ENCODE measurements around the gene ALG1.
"Not testable (repeated sequence)": the region's sequence is repeated elsewhere in the genome, so short reads cannot be mapped to it uniquely, and the experiment has no call there.

ALG1 gene

DNA sequence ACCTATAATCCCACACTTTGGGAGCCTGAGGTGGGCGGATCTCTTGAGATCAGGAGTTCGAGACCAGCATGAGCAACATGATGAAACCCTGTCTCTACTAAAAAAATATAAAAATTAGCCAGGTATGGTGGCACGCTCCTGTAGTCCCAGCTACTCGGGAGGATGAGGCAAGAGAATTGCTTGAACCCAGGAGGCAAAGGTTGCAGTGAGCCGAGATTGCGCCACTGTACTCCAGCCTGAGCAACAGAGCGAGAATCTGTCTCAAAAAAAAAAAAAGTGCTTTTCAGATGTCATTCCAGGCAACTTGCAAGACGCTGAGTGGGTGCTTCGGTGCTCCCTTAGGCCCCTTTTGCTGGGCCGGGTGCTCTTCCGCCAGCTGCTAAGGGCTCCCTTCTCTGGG lies 27.1 kb upstream of the ALG1 start:
- DNase-seq (ENCODE audit: low spot score), result not testable (repeated sequence)

DNA sequence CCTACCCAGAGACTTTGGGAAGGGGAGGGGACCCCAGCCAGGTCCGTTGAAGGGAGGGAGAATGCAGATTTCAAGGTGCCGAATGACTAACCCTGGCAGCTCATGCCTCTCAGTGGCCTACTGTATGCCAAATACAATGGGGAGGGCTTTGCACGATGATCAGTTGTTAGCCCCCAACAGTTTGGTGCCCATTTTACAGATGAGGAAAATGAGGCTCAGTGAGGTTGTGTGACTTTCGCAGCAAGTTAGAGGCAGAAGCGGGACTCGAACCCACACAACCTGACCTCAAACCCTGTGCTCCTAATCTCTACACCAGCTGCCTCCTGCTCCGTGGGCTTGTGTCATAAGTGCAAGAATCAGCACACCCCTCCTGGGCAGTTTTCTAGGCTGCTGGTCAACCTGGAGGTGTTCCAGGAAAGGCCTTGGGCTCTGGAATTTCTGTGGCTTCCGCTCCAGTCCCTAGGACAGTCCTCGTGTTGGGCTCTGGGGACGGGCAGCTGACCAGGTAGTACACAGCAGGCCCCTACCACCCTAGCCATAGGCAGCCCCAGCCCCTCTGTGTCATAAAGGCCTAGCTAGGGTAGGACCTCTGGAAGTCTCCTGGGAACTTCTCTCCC lies 26.0 kb upstream of the ALG1 start:
- no peak for DNase-seq (ENCODE audit: low spot score)

DNA sequence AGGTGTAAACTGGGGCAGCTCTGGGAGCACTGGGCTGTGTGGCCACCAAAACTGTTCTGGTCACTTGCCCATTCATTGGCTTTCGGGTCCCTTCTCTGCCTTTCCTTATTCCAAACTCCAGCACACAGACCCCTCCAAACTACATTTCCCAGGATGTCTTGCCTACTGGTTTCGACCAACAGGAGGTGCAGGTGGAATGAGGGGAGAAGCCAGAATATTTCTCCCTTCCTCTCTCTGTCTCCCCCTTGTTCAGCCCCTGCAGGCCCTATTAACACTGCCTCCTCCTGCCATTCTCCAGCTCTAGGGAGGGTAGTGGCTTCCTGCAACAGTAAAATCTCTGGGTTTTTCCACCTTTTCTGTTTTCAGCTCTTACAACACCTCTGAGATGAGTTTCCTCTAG lies 24.7 kb upstream of the ALG1 start:
- no peak for DNase-seq (ENCODE audit: low spot score)

DNA sequence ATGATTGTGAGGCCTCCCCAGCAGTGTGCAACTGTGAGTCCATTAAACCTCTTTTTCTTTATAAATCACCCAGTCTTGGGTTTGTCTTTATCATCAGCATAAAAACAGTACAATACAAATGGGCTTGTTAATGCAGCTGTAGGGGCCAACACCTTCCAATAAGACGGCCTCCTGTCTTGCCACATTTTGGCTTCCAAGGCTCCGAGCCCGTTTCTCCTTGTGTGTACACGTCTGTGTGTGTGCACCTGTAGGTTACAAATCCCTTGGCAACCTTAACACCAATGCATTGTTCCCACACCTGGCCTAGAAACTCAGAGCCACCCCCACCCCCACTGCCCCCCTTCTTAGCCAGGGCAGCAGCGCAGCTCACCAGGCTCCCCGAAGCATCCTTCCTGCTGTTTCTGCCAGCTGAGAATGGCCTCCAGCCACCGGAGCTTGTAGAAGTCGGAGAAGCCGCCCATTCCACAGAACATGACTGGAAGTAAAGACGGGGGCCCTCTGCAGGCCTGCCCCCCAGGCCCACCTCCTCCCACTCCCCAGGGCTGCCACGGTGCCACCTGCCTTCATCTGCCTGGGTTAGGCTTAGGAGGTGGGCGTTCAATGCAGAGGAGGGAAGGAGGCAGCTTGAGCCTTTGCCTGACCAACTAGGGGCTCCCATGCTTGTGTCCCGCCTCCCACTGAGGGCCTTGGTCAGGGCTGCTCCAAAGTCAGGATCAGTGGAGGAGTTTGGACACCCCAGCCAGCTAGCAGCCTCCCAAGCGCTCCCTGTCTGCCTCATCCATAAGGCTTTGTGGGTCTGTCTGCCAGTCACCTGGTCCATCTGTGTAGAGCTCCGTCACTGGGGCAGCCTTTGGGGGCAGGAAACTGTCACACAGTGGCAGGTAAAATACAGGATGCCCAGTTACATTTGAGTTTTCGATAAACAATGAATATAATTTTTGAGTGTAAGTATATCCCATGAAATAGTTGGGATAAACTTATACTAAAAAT lies 16.5 kb upstream of the ALG1 start:
- DNase-seq (ENCODE audit: low spot score), result no peak

DNA sequence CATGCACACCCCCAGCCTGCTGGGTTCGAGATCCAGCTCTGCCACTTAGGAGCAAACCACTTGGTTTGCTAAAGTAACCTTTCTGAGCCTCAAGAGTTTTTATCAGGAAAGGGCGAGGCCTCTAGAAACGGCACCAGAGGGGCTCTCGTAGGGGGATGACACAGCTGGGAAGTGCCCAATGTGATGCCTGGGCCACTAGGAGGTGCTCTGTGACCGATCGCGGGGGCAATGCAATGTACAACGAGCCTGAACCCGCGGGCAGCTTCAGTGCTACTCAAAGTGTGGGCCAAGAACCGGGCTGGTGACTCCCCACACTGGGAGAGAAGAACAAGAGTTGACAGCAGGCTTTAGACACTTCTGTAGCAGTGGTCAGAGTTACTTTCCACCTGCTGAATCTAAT lies 15.3 kb upstream of the ALG1 start:
- DNase-seq (ENCODE audit: low spot score), result no peak

DNA sequence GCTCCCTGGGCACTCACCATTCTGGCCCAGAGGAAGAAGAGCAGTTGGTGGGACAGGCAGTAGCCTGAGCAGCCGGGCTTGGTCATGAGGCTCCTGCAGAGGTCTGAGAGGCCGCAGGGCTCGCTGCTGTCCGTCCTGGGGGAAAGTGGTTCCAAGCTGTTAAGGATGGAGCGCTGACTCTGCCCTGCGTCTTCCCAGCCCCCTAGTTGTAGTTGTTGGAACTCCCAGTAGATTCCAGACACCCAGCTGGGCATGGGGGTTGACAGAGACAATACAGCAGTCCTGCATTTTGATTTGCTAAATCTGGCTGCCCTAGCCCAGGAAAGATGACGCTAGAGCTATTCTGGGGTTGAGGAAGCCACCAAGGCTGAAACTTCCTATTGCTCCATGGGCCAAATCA lies 13.2 kb upstream of the ALG1 start:
- DNase-seq (ENCODE audit: low spot score), result no peak

DNA sequence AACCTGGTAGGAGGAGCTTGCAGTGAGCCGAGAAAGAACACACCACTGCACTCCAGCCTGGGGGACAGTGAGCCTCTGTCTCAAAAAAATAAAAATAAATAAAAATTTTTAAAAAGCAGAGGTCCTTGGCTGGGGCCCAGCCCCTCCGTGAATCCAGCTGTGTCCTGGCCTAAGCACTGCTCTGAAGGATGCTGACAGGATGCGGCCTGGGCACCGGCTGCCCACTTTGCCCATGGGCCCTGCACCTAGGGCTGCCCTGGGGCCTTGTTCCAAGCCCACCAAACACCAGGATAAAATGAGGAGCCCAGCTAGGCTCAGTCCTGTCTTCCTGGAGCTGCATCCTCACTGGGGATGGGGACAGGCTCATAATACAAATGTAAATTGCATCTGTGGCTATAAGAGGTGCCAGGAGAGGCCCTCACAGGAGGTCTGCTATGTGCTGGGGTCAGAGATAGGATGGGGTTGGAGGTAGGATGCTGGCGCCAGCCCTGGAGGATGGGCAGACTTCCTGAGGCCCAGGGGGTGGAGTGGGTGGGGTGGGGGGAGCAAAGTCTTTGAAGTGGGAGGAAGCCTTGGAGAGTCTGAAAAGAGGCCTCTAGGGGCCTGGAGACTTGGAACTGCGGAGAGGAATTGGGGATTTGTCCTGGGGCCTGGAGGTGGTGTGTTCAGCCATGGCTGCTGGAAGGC lies 12.1 kb upstream of the ALG1 start:
- DNase-seq (ENCODE audit: low spot score), result no peak

DNA sequence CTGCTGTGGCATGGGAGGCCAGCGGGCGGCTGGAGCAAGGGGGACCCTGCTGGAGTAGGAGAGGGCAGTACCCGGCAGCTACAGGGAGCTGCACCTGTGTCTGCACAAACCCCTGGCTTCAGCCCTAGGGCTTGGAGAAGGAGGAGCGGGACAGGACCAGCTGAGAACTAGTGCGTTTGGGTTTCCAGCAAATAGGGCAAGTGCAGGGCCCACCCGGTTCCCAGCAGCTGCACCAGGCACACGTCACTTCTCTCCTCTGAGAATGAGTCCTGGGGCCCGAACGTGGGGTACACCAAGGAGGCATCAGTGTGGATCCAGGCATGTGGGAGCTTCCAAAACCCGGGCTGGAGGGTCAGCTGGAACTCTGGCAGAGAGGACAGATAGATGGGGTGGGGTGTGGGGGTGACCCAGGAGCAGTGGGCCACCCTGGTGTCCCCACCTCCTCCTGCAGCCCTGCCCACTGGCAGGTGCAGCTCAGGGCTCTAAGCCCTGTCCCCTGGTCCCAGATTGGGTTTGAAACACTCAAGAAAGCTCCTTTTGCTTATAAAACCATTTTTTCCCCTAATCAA lies 11.5 kb upstream of the ALG1 start:
- DNase-seq (ENCODE audit: low spot score), result no peak

DNA sequence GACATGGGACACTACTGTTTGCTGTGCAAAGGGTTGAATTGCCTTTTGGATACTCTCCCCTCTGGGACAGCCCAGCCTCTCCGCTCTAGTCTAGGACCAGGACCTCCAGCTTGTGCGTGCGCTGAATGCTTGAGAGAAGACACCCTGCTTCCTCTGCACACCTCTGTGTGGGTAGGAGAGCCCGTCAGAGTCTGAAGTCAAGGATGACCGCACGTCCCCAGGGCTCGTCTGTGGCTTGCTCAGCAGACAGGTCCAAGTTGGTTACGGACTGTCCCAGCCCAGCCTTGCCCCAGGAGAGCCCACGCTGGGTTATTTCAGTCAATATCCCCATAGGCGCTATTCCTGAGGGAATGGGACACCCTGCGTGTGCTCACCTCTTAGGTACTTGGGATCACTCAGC lies 9.6 kb upstream of the ALG1 start:
- DNase-seq (ENCODE audit: low spot score), result no peak

DNA sequence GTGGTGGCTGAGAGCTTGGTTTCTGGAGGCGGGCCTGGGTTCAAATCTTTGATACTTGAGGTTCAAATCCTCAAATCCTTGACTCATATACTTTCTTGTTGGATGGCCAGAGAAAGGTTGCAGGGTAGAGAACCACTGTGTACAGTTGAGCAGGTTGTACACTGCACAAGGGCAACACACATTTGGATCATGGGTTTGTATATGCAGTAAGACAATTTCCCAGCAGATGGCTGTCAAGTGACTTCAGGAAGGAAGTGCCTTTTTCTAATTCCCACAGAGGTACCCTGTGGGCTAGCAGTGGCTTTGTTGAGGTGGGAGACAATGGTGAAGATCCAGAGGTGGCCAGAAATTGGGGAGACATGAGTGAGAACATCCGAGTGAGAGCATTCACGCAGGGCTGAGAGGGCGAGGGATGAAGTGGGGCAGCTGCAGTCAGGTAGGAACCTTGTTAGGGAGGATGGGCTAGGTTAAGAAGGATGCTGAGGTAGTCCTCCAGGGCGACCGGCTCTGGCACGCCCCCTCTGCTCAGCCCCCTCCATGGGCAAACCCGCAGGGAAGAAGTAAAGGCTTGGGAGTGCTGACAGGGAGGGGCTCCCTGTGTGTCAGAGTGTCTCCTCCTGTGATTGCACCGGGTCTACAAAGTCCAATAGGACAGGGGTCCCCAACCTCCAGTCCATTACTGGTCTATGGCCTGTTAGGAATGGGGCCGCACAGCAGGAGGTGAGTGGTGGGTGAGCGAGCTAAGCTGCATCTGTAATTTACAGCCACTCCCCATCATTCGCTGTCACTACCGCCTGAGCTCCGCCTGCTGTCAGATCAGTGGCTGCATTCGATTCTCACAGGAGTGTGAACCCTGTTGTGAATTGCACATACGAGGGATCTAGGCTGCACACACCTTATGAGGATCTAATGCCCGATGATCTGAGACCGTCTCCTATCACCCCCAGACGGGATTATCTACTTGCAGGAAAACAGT lies 8.6 kb upstream of the ALG1 start:
- DNase-seq (ENCODE audit: low spot score), result no peak

DNA sequence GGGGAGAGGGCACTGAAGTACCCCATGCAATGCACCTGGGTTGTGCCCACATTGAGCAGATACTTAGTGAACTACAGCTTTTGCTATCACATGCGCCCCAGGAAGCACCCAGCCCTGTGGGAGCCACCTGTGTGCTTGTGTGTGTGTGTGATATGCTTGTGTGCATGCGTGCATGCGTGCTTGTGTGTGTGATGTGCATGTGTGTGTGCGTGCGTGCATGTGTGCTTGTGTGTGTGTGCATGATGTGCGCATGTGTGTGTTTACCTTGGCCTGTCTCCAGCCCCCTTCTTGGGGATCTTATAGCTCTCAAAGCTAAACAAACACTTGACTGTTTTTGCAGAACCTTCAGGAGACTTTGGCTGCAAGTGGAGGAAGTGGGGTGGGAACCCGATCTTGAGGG lies 6.7 kb upstream of the ALG1 start:
- DNase-seq (ENCODE audit: low spot score), result no peak

DNA sequence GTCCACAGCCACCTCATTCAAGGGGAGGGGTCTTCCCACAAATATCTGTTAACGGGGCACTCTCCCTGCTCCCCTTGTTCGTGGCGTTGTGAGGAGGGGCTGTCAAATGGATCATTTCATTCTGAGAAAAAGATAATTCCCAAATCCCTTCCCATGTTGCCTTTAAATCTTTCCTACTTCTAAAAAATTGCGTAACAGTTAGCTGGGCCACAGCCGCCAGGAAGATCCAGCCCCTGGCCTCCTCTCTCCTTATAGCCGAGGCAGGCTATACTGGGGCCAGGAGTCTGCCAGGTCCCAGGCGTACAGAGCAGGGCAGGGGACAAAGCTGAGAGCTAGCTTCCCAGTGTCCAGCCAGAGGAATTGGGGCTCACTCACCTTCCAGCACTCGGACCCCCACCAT lies 6.3 kb upstream of the ALG1 start:
- DNase-seq (ENCODE audit: low spot score), result no peak

DNA sequence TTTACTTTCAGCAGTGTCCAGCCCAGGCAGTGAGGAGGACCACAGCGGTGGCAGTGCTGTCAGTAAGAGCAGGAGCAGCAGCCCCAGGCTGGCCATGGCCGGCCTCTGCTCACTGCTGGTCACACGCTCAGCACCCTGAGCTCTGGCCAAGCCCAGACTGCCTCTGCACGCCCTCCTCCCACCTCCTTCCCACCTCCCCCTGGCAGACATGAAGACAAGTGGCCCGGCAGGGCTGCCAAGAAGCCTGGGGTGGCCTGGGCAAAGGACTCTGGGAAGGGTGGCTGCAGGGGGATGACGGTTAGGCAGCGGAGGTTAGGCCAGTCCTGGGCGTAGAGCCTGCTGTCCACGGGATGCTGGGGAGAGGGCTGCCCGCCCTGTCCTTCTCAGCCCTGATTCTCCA lies 5.8 kb upstream of the ALG1 start, which contains the start of gene C16orf89:
Gene C16orf89, minus strand, starts transcription at position 144 of the 400 bp plus-strand sequence. Its CDS starts 48 bp downstream, at position 96.
- no peak for DNase-seq (ENCODE audit: low spot score)

DNA sequence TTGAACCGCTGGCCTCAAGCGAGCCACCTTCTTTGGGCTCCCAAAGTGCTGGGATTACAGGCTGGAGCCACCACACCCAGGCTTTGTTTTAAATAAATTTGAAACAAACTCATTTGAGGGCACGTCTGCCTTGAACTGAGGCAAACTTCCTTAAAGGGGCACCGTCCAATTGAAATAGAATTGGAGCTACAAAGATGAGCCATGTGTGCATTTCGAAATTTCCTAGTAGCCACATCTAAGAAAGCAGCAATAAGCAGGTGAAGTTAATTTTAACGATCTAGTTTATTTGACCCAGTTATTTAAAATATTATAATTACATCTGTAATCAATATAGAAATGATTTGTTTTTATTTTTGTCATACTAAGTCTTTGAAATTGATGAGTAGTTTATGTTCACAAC lies 5.1 kb upstream of the ALG1 start:
- no peak for DNase-seq (ENCODE audit: low spot score)

DNA sequence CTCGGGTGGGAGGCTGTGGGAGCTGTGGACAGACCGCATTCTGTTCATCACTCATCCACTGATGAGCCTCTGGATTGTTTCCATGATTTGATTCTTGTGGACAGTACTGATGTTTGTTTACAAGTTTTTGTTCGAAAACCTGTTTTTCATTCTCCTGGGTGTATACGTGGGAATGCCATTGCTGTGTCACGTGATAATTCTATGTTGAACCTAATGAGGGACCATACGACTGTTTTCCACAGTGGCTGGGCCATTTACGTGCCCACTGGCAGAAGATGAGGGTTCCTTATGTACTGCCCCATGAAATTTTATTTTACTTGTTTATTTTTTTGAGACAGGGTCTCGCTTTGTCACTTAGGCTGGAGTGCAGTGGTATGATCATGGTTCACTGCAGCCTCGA lies 2.6 kb upstream of the ALG1 start:
- no peak for DNase-seq (ENCODE audit: low spot score)

DNA sequence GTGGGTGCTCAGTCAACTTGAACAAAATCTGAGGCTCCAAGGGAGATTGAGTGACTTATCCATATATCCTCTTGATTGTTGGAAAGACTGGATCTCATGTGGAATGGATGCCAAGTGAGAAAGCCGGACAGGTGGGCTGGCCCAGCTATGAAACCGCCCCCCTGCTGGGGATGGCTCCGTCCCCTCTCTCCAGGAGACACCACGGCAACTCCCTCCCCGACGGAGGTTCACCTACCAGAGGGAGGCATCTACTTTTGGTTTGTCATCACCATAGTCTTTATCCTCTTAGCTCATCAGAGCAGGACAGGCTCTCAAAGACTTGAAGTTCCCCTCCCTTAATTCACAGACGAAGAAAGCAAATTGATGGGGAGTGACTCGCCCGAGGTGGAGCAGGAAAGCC lies 1.8 kb upstream of the ALG1 start:
- no peak for DNase-seq (ENCODE audit: low spot score)

DNA sequence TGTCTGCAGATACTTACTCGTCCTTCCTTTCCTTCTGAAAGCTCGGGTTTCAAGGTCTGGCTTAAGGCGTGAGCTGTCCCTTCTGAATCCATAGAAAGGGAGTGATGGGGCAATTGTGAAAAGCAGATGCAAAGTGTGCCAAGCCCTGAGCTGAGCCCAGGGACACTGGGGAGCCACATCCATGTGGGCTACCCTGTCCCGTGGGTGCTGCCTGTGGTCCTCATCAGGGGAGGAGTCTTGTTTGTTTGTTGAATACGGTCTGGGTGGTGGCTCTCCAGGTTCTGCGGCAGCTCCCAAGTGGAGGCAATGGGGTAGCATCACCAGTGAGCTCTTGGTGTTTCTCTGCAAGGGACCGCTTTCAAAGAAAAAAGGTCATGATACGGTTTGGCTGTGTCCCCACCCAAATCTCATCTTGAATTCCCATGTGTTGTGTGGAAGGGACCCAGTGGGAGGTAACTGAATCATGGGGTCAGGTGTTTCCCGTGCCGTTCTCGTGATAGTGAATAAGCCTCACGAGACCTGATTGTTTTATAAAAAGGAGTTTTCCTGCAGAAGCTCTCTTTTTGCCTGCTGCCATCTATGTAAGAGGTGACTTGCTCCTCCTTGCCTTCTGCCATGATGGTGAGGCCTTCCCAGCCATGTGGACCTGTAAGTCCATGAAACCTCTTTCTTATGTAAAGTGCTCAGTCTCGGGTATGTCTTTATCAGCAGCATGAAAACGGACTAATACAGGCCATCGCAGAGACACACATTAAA lies 1.0 kb upstream of the ALG1 start:
- DNase-seq (ENCODE audit: low spot score), result no peak

DNA sequence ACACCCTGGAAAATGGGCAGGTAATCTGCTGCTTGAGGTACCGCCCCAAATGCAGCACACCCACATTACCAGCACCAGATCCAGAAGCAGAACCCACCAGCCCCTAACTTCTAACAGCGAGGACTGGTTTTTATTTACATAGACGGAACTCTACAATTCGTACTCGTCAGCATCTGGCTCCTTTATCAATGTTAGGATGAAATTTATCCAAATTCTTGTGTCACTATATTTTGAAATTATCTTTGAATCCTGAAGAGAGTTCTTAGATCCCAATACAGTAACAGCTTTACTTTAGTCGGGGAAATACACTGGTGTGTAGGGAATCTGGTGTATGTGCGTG lies 332 bp upstream of the ALG1 start:
- DNase-seq (ENCODE audit: low spot score), result no peak

DNA sequence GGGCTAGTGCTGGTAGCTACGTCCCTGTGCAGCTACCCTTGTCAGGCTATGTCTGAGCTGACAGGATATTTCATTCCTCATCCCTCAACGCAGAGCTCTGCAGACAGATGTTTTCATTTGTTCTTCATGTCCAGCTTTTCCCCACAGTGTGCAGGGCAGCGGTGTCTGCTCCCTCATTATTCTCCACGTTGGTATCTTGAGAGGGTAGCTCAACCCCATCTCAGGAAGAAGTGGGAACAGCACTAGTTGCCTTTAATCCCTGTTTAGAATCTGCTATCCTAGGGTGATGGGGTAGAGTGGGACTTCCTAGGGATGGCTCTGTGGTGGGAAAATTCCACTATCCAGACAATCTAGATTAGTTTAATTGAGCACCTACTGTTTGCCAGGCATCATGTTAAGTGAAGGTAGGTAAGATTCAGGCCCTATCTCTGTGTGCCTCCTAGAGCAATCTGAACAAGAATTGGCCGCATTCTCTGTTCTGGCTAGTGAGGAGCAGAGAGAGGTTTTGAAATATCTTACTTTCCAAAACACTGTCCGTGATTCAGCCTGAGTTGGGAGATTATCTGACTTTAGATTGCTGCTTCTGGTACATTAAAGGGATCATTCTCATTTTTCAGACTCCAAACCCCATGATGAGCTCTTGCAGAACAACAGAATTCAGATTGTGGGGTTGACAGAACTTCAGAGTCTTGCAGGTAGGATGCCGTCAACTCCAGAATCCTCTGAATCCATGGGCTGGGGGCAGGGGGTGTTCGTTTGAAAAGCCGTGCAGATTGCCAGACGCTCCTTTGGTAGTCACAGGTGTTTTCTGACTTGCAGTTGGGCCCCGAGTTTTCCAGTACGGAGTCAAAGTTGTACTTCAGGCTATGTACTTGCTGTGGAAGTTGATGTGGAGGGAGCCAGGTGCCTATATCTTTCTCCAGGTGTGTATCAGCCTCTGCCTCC lies 963 bp downstream of the ALG1 start:
- no peak for DNase-seq (ENCODE audit: low spot score)

DNA sequence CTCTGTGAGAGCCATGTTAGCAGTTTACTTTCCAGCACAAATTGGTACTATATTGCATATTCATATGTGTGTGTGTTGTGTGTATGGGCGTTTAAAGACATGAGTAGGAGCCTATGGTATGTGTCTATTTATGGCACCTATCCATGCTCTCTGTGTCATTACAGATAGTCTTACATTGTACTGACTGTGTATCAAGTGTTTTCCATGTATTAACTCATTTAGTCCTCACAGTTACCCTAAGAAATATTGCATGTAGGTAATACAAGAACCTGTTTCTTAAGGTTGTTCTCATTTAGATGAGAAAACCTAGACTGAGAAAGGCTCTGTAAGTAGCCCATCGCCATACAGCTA lies 1.6 kb downstream of the ALG1 start:
- DNase-seq (ENCODE audit: low spot score), result no peak
